ENCODE data around the gene PPP1R12B. TPM values are rescaled to one million over a fixed set of nuclear protein-coding genes. Genes with fewer than 3 reads are reported as not detected.

PPP1R12B gene
- total RNA-seq, 2 experiments from 2014 or later: 19.1 to 23.5 TPM

- H2AFZ ChIP-seq (ENCODE audit: low read length): no peak overlapping the region
- BruUV-seq (replicated peaks): no TSS peak
Observed at GRCh38 chr1:202599669-202600431, 251.4 kb downstream of the PPP1R12B start.

GRCh38 chr1:202600432-202601041, 252.0 kb downstream of the PPP1R12B start:
- Histone ChIP-seq H3K9me2 (ENCODE audit: insufficient read depth, low read length) (no peaks in the 10 kb centered on the region), H4K20me1 (ENCODE audit: insufficient read depth, low read length) (no peaks in the 10 kb centered on the region), H3K27ac (ENCODE audit: low read depth, low read length, poor library complexity, severe bottlenecking) (no peak overlapping the region), H3K36me3 (ENCODE audit: insufficient read depth, low read length) (no peaks in the 10 kb centered on the region), H3K79me2 (ENCODE audit: insufficient read depth, low read depth, low read length) (no peaks in the 10 kb centered on the region), H2AFZ (ENCODE audit: low read length) (no peak overlapping the region), H3K9me3 (ENCODE audit: low read length) (no peaks in the 10 kb centered on the region), H3K4me1 (ENCODE audit: insufficient read depth, low read length, poor library complexity, severe bottlenecking) (peaks cover 4% of the 10 kb centered on the region), H3K4me2 (ENCODE audit: low read length) (no peak overlapping the region), H3K4me3 (ENCODE audit: low read depth, low read length, poor library complexity, severe bottlenecking) (no peak overlapping the region)
- intact Hi-C loops (cut with micrococcal nuclease; ENCODE audit: unreplicated experiment): loop anchor here (1.0 kb wide), 2 partner anchors 99 to 136 kb away; no protein-coding TSS in a partner anchor
- TF ChIP-seq EZH2phosphoT487 (IDR thresholded peaks at IDR 0.05; ENCODE audit: borderline replicate concordance, low read depth, low read length): no peak
- peak; percentile 19 for TF ChIP-seq CTCF (conservative IDR thresholded peaks at IDR 0.05; ENCODE audit: low read length)
- POLR2A ChIA-PET: interaction anchor here (0.6 kb wide), 1 partner anchor 23 kb away, joined by 3 read pairs; no protein-coding TSS in a partner anchor
- CTCF ChIA-PET (ENCODE audit: unreplicated experiment): interaction anchor here (0.8 to 1.0 kb wide), 2 partner anchors 13 to 23 kb away, joined by 3 read pairs; no protein-coding TSS in a partner anchor
- BruUV-seq (replicated peaks): no TSS peak
- DNase-seq (ENCODE audit: low spot score): no peak

More at GRCh38 chr1:202599669-202600431, 251.4 kb downstream of the PPP1R12B start:
- ChIA-PET POLR2A (no interaction called here), CTCF (ENCODE audit: unreplicated experiment) (interaction anchor here (0.8 to 1.0 kb wide), 2 partner anchors 14 to 22 kb away, joined by 3 read pairs; no protein-coding TSS in a partner anchor)
- no peaks in the 10 kb centered on the region for H4K20me1 ChIP-seq (ENCODE audit: insufficient read depth, low read length)
- no peaks in the 10 kb centered on the region for H3K9me2 ChIP-seq (ENCODE audit: insufficient read depth, low read length)
- no peaks in the 10 kb centered on the region for H3K79me2 ChIP-seq (ENCODE audit: insufficient read depth, low read depth, low read length)
- no peaks in the 10 kb centered on the region for H3K9me3 ChIP-seq (ENCODE audit: low read length)
- no peak overlapping the region for H3K4me2 ChIP-seq (ENCODE audit: low read length)
- peak; percentile 67 for DNase-seq (ENCODE audit: low spot score)
- TF ChIP-seq EZH2phosphoT487 (IDR thresholded peaks at IDR 0.05; ENCODE audit: borderline replicate concordance, low read depth, low read length) (no peak), CTCF (conservative IDR thresholded peaks at IDR 0.05; ENCODE audit: low read length) (peak; percentile 81)
- H3K4me3 ChIP-seq (ENCODE audit: low read depth, low read length, poor library complexity, severe bottlenecking): no peak overlapping the region
- no peaks in the 10 kb centered on the region for H3K36me3 ChIP-seq (ENCODE audit: insufficient read depth, low read length)
- intact Hi-C loops (cut with micrococcal nuclease; ENCODE audit: unreplicated experiment): loop anchor here (1.0 kb wide), 2 partner anchors 99 to 136 kb away; no protein-coding TSS in a partner anchor
- H3K4me1 ChIP-seq (ENCODE audit: insufficient read depth, low read length, poor library complexity, severe bottlenecking): peaks cover 4% of the 10 kb centered on the region
- H3K27ac ChIP-seq (ENCODE audit: low read depth, low read length, poor library complexity, severe bottlenecking): no peak overlapping the region

Measured in OCI-LY7 (cell line).